MM.1S (cell line): ENCODE data around the gene TAOK2.
"Not testable (repeated sequence)": the region's sequence is repeated elsewhere in the genome, so short reads cannot be mapped to it uniquely, and the experiment has no call there.

Source experiments
- DNase-seq: peaks from one replicate; pipeline ENCODE4 v3.0.0-alpha.2; 2015
- H2AFZ ChIP-seq: fragments of 300-600 bp; sonication (generic); 2 replicates; pipeline ENCODE4 v1.6.0; 2016; ENCODE audit warnings: antibody characterized with exemption, low read length
- H3F3A ChIP-seq: fragments of 300-600 bp; sonication (generic); 2 replicates; pipeline ENCODE4 v1.6.1; 2016; ENCODE audit warnings: mild to moderate bottlenecking, antibody characterized with exemption, low read length, moderate library complexity, mixed read lengths; ENCODE audit not compliant: insufficient read depth
- H3K27ac ChIP-seq: fragments of 300-600 bp; sonication (generic); 2 replicates; pipeline ENCODE4 v1.5.1; 2016; ENCODE audit warnings: mild to moderate bottlenecking, low read length
- H3K27me3 ChIP-seq: fragments of 300-600 bp; sonication (generic); replicated peaks from 2 replicates; pipeline ENCODE4 v1.6.0; 2016; ENCODE audit warnings: low read length; ENCODE audit not compliant: insufficient read depth
- H3K36me3 ChIP-seq: fragments of 300-600 bp; sonication (generic); replicated peaks from 2 replicates; pipeline ENCODE4 v1.6.1; 2016; ENCODE audit warnings: mild to moderate bottlenecking, low read length, mixed read lengths; ENCODE audit not compliant: insufficient read depth
- H3K4me1 ChIP-seq: fragments of 300-600 bp; sonication (generic); 2 replicates; pipeline ENCODE4 v1.6.1; 2016; ENCODE audit warnings: low read length, mixed read lengths
- H3K4me2 ChIP-seq: fragments of 300-600 bp; sonication (generic); 2 replicates; pipeline ENCODE4 v1.6.0; 2016; ENCODE audit warnings: low read depth, low read length
- H3K4me3 ChIP-seq: fragments of 300-600 bp; sonication (generic); 2 replicates; pipeline ENCODE4 v1.5.1; 2016; ENCODE audit warnings: low read length, mixed read lengths
- H3K79me2 ChIP-seq: fragments of 300-600 bp; sonication (generic); 2 replicates; pipeline ENCODE4 v1.6.1; 2016; ENCODE audit warnings: mixed run types, low read length, mixed read lengths
- H3K9ac ChIP-seq: fragments of 300-600 bp; sonication (generic); 2 replicates; pipeline ENCODE4 v1.6.1; 2016; ENCODE audit warnings: low read length, mixed read lengths
- H3K9me2 ChIP-seq: fragments of 300-600 bp; sonication (generic); replicated peaks from 2 replicates; pipeline ENCODE4 v1.6.1; 2016; ENCODE audit warnings: mild to moderate bottlenecking, low read length, mixed read lengths; ENCODE audit not compliant: insufficient read depth
- H3K9me3 ChIP-seq: fragments of 300-600 bp; sonication (generic); replicated peaks from 2 replicates; pipeline ENCODE4 v1.6.1; 2016; ENCODE audit warnings: mild to moderate bottlenecking, low read length, mixed read lengths; ENCODE audit not compliant: insufficient read depth
- H4K20me1 ChIP-seq: fragments of 300-600 bp; sonication (generic); 2 replicates; pipeline ENCODE4 v1.6.1; 2016; ENCODE audit warnings: mild to moderate bottlenecking, low read length, moderate library complexity, mixed read lengths; ENCODE audit not compliant: insufficient read depth
- CTCF ChIP-seq: fragments of 300-600 bp; sonication (generic); IDR thresholded peaks from 2 replicates; pipeline ENCODE4 v1.5.1; 2016; ENCODE audit warnings: antibody characterized with exemption, low read length, mixed read lengths
- EZH2 ChIP-seq: fragments of 300-600 bp; sonication (generic); optimal IDR thresholded peaks from 2 replicates; pipeline ENCODE3; 2017; ENCODE audit warnings: low read depth, mild to moderate bottlenecking, antibody characterized with exemption, low read length, mixed read lengths
- EZH2phosphoT487 ChIP-seq: fragments of 300-600 bp; sonication (generic); IDR thresholded peaks from 2 replicates; pipeline ENCODE4 v1.6.1; 2018; ENCODE audit warnings: antibody characterized with exemption, low read length

The TAOK2 gene

GRCh38 chr16:30011714-30012504, 38.2 kb downstream of the TAOK2 start:
- no peak for DNase-seq
- TF ChIP-seq EZH2phosphoT487 (no peak), CTCF (no peak), EZH2 (no peak)
- H3K79me2 ChIP-seq, result no peaks in the 10 kb centered on the region
- H3K27ac ChIP-seq, result no peak overlapping the region
- no peaks in the 10 kb centered on the region for H3K36me3 ChIP-seq
- peaks cover 62% of the 10 kb centered on the region for H3K27me3 ChIP-seq
- no peak overlapping the region for H3K9ac ChIP-seq
- H3K4me3 ChIP-seq, result no peak overlapping the region
- H3K9me3 ChIP-seq, result no peaks in the 10 kb centered on the region
- peak overlapping the region; percentile 72; the same call in 1 of the 2 replicates for H3K4me2 ChIP-seq
- H4K20me1 ChIP-seq, result no peaks in the 10 kb centered on the region
- H3K4me1 ChIP-seq, result no peaks in the 10 kb centered on the region
- no peaks in the 10 kb centered on the region for H3K9me2 ChIP-seq
- no peaks in the 10 kb centered on the region for H3F3A ChIP-seq
- H2AFZ ChIP-seq, result no peak overlapping the region

DNA sequence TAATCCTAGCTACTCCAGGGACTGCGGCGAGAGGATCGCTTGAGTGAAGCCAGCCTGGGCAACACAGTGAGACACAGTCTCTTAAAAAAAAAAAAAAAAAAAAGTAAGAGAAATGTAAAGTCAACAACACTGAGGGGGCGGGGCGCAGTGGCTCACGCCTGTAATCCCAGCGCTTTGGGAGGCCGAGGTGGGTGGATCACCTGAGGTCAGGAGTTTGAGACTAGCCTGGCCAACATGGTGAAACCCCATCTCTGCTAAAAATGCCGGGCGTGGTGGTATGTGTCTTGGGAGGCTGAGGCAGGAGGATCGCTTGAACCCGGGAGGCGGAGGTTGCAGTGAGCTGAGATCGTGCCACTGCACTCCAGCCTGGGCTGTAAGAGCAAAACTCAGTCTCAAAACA, 38.9 kb downstream of the TAOK2 start:
- not testable (repeated sequence) for H3K9me3 ChIP-seq, H3K4me2 ChIP-seq, DNase-seq, H3K9ac ChIP-seq, H3K27ac ChIP-seq, H3K36me3 ChIP-seq, H3K4me3 ChIP-seq, H2AFZ ChIP-seq, H3K79me2 ChIP-seq, H3K9me2 ChIP-seq, H3K4me1 ChIP-seq, H3F3A ChIP-seq, H4K20me1 ChIP-seq
- H3K27me3 ChIP-seq, result peaks cover 60% of the 10 kb centered on the region

DNA sequence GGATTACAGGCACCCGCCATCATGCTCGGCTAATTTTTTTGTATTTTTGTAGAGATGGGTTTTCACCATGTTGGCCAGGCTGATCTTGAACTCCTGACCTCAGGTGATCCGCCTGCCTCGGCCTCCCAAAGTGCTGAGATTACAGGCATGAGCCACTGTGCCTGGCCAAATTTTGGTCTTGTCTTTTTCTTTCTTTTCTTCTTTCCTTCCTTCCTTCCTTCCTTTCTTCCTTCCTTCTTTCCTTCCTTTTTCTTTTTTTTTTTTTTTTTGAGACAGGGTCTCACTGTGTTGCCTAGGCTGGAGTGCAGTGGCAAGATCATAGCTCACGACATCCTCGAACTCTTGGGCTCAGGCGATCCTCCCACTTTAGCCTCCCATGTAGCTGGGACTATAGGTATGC, 41.8 kb downstream of the TAOK2 start:
- not testable (repeated sequence) for H3K79me2 ChIP-seq, H3K36me3 ChIP-seq, H3K9me3 ChIP-seq, H3K4me3 ChIP-seq, H4K20me1 ChIP-seq, DNase-seq, H2AFZ ChIP-seq, H3K4me2 ChIP-seq, H3K4me1 ChIP-seq, H3K9ac ChIP-seq, H3K9me2 ChIP-seq, H3F3A ChIP-seq, H3K27ac ChIP-seq
- H3K27me3 ChIP-seq, result peaks cover 55% of the 10 kb centered on the region

DNA sequence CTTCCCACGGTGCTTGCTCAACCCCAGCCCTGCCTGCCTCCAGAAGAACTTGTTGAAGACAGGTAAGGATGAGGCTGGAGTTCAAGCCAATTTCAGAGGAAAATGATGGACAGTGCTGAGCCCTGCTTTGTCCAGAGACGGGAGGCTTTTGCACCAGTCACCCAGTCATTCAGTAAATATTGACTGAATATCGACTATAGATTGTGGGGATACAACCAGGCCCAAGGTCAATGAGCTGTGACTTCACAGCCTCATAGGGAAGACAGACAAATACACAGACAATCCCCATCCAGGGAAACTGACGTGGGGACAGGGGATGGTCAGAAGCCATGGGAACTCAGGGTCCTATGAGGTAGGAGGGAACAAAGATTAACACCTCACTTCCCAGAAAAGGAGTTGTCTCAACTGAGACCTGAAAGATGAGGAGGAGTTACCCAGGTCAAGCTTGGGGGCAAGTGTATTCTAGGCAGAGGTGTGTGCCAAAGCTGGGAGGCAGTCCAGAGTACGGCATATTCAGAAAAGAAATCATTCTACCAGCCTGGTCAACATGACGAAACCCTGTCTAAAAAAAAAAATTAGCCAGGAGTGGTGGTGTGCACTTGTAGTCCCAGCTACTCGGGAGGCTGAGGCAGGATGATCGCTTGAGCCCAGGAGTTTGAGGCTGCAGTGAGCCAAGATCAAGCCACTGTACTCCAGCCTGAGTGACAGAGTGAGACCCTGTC, 43.0 kb downstream of the TAOK2 start:
- H3K27me3 ChIP-seq, result peaks cover 49% of the 10 kb centered on the region
- H4K20me1 ChIP-seq, result no peaks in the 10 kb centered on the region
- TF ChIP-seq EZH2phosphoT487, result no peak
- TF ChIP-seq CTCF, result no peak
- no peak for TF ChIP-seq EZH2
- H3K9ac ChIP-seq, result no peak overlapping the region
- H3K36me3 ChIP-seq, result no peaks in the 10 kb centered on the region
- H3K27ac ChIP-seq, result no peak overlapping the region
- no peak overlapping the region for H3K4me3 ChIP-seq
- H3K79me2 ChIP-seq, result no peaks in the 10 kb centered on the region
- H3K9me2 ChIP-seq, result no peaks in the 10 kb centered on the region
- no peaks in the 10 kb centered on the region for H3K4me1 ChIP-seq
- no peaks in the 10 kb centered on the region for H3F3A ChIP-seq
- DNase-seq, result no peak
- H3K9me3 ChIP-seq, result no peaks in the 10 kb centered on the region
- H2AFZ ChIP-seq, result no peak overlapping the region
- H3K4me2 ChIP-seq, result no peak overlapping the region
